ENCODE measurements around the gene NCL.

Gene NCL

GRCh38 chr2:231429901-231430300 is 34.4 kb downstream of the NCL start:
- TF ChIP-seq CTCF (IDR thresholded peaks at IDR 0.05): no peak
- TF ChIP-seq ZFX (IDR thresholded peaks at IDR 0.05; ENCODE audit: borderline replicate concordance): no peak
- H3K27ac ChIP-seq: no peak overlapping the region

GRCh38 chr2:231429152-231429551 is 35.1 kb downstream of the NCL start:
- TF ChIP-seq CTCF (IDR thresholded peaks at IDR 0.05) (no peak), ZFX (IDR thresholded peaks at IDR 0.05; ENCODE audit: borderline replicate concordance) (no peak)
- H3K27ac ChIP-seq: no peak overlapping the region

- no peak overlapping the region for H3K27ac ChIP-seq
- TF ChIP-seq ZFX (IDR thresholded peaks at IDR 0.05; ENCODE audit: borderline replicate concordance) (no peak), CTCF (IDR thresholded peaks at IDR 0.05) (no peak)
Measured at GRCh38 chr2:231427116-231427515, 37.2 kb downstream of the NCL start.

- H3K27ac ChIP-seq: no peak overlapping the region
- TF ChIP-seq ZFX (IDR thresholded peaks at IDR 0.05; ENCODE audit: borderline replicate concordance): no peak
- TF ChIP-seq CTCF (IDR thresholded peaks at IDR 0.05): no peak
Measured at GRCh38 chr2:231425811-231426703, 38.2 kb downstream of the NCL start.

- TF ChIP-seq ZFX (IDR thresholded peaks at IDR 0.05; ENCODE audit: borderline replicate concordance): no peak
- no peak for TF ChIP-seq CTCF (IDR thresholded peaks at IDR 0.05)
- no peak overlapping the region for H3K27ac ChIP-seq
Measured at GRCh38 chr2:231425291-231425810, 38.9 kb downstream of the NCL start.

- H3K27ac ChIP-seq: no peak overlapping the region
- TF ChIP-seq CTCF (IDR thresholded peaks at IDR 0.05) (no peak), ZFX (IDR thresholded peaks at IDR 0.05; ENCODE audit: borderline replicate concordance) (no peak)
Measured at GRCh38 chr2:231423176-231423575, 41.1 kb downstream of the NCL start.

- no peak for TF ChIP-seq ZFX (IDR thresholded peaks at IDR 0.05; ENCODE audit: borderline replicate concordance)
- TF ChIP-seq CTCF (IDR thresholded peaks at IDR 0.05): no peak
- no peak overlapping the region for H3K27ac ChIP-seq
Measured at GRCh38 chr2:231422056-231422455, 42.2 kb downstream of the NCL start.
